Neural progenitor cell (in vitro differentiated cells): ENCODE measurements around the gene PROK1. TPM values are rescaled to one million over a fixed set of nuclear protein-coding genes. Genes with fewer than 3 reads are reported as not detected.

Source experiments
- DNase-seq: peaks from one replicate; pipeline ENCODE4 v3.0.0-alpha.2; 2016; ENCODE audit warnings: low spot score
- H2AFZ ChIP-seq: fragments of 200-600 bp; sonication (generic); replicated peaks from 2 replicates; pipeline ENCODE4 v1.6.1; 2016; ENCODE audit warnings: antibody characterized with exemption
- H3F3A ChIP-seq: fragments of 200-600 bp; sonication (generic); 2 replicates; pipeline ENCODE4 v1.6.1; 2016; ENCODE audit warnings: antibody characterized with exemption, low read depth
- H3K27ac ChIP-seq: fragments of 200-600 bp; sonication (generic); 2 replicates; pipeline ENCODE4 v1.5.1; 2016; ENCODE audit warnings: mild to moderate bottlenecking
- H3K27me3 ChIP-seq: fragments of 200-600 bp; sonication (generic); 2 replicates; pipeline ENCODE4 v1.6.1; 2016; ENCODE audit warnings: mild to moderate bottlenecking, moderate library complexity
- H3K36me3 ChIP-seq: fragments of 200-600 bp; sonication (generic); 2 replicates; pipeline ENCODE4 v1.5.1; 2016
- H3K4me1 ChIP-seq: fragments of 200-600 bp; sonication (generic); 2 replicates; pipeline ENCODE4 v1.6.1; 2016; ENCODE audit warnings: mixed run types
- H3K4me2 ChIP-seq: fragments of 200-600 bp; sonication (generic); 2 replicates; pipeline ENCODE4 v1.6.1; 2016
- H3K4me3 ChIP-seq: fragments of 200-600 bp; sonication (generic); 2 replicates; pipeline ENCODE4 v1.5.1; 2016
- H3K79me2 ChIP-seq: fragments of 200-600 bp; sonication (generic); 2 replicates; pipeline ENCODE4 v1.6.1; 2016; ENCODE audit warnings: low read depth
- H3K9ac ChIP-seq: fragments of 200-600 bp; sonication (generic); 2 replicates; pipeline ENCODE4 v1.6.1; 2016
- H3K9me3 ChIP-seq: fragments of 200-600 bp; sonication (generic); 2 replicates; pipeline ENCODE4 v1.5.1; 2016; ENCODE audit warnings: low read depth
- H4K20me1 ChIP-seq: fragments of 200-600 bp; sonication (generic); 2 replicates; pipeline ENCODE4 v1.6.1; 2016; ENCODE audit warnings: low read depth
- H3K27ac Mint-ChIP-seq: 3 replicates; pipeline ENCODE4 v1.8.0; 2021; ENCODE audit warnings: mixed read lengths
- H3K27me3 Mint-ChIP-seq: 2 replicates; pipeline ENCODE4 v1.8.0; 2022; ENCODE audit warnings: low read depth, mild to moderate bottlenecking, inconsistent platforms, moderate library complexity, mixed read lengths; ENCODE audit not compliant: insufficient read depth
- H3K36me3 Mint-ChIP-seq: 3 replicates; pipeline ENCODE4 v1.8.0; 2021; ENCODE audit warnings: mixed read lengths
- H3K4me1 Mint-ChIP-seq: 3 replicates; pipeline ENCODE4 v1.8.0; 2021; ENCODE audit warnings: mixed read lengths
- H3K4me3 Mint-ChIP-seq: 3 replicates; pipeline ENCODE4 v1.8.0; 2021; ENCODE audit warnings: mild to moderate bottlenecking, moderate library complexity, mixed read lengths
- H3K9me3 Mint-ChIP-seq: 3 replicates; pipeline ENCODE4 v1.8.0; 2020; ENCODE audit warnings: mixed read lengths
- CTCF ChIP-seq: fragments of 200-600 bp; sonication (generic); IDR thresholded peaks from 2 replicates; pipeline ENCODE4 v1.5.1; 2017; ENCODE audit warnings: antibody characterized with exemption, mild to moderate bottlenecking
- EZH2 ChIP-seq: fragments of 200-600 bp; sonication (generic); IDR thresholded peaks from 2 replicates; pipeline ENCODE4 v1.6.1; 2017; ENCODE audit warnings: antibody characterized with exemption, mild to moderate bottlenecking, moderate library complexity
- EZH2phosphoT487 ChIP-seq: fragments of 200-600 bp; sonication (generic); IDR thresholded peaks from 2 replicates; pipeline ENCODE4 v1.6.1; 2017; ENCODE audit warnings: antibody characterized with exemption
- total RNA-seq: library from RNA; depleted of rRNA; stranded (reverse); fragments of >200 nt; gene quantifications from 2 replicates; pipeline ENCODE4 v1.2.3, GENCODE V29; 2015; ENCODE audit warnings: low replicate concordance

PROK1 gene
- total RNA-seq, 1 donor from 2014 or later = not detected

- peaks cover 8% of the 10 kb centered on the region for H3K4me1 Mint-ChIP-seq
- H3K27ac Mint-ChIP-seq = no peak overlapping the region
- no peak for TF ChIP-seq EZH2
- no peak for TF ChIP-seq EZH2phosphoT487
- TF ChIP-seq CTCF = peak; percentile 6
- H4K20me1 ChIP-seq = no peaks in the 10 kb centered on the region
- no peak for DNase-seq
- H3K9me3 Mint-ChIP-seq = no peaks in the 10 kb centered on the region
- no peaks in the 10 kb centered on the region for H3K9me3 ChIP-seq
- no peak overlapping the region for H3K4me2 ChIP-seq
- H2AFZ ChIP-seq = no peak overlapping the region
- H3K36me3 ChIP-seq = no peaks in the 10 kb centered on the region
- H3K36me3 Mint-ChIP-seq = no peaks in the 10 kb centered on the region
- no peaks in the 10 kb centered on the region for H3K79me2 ChIP-seq
- peaks cover 6% of the 10 kb centered on the region for H3K27me3 Mint-ChIP-seq
- no peak overlapping the region for H3K4me3 ChIP-seq
- H3K4me1 ChIP-seq = peaks cover 3% of the 10 kb centered on the region
- H3F3A ChIP-seq = no peaks in the 10 kb centered on the region
- no peak overlapping the region for H3K27ac ChIP-seq
- H3K27me3 ChIP-seq = no peaks in the 10 kb centered on the region
- no peak overlapping the region for H3K9ac ChIP-seq
- no peak overlapping the region for H3K4me3 Mint-ChIP-seq
Measured at GRCh38 chr1:110462964-110463363, 12.0 kb downstream of the PROK1 start.

GRCh38 chr1:110463725-110464124, 12.8 kb downstream of the PROK1 start:
- no peak overlapping the region for H3K4me2 ChIP-seq
- no peaks in the 10 kb centered on the region for H3K9me3 ChIP-seq
- no peaks in the 10 kb centered on the region for H3K79me2 ChIP-seq
- no peak for TF ChIP-seq EZH2phosphoT487
- no peak for TF ChIP-seq EZH2
- no peak for TF ChIP-seq CTCF
- H3K9ac ChIP-seq = no peak overlapping the region
- H3K27ac ChIP-seq = no peak overlapping the region
- no peaks in the 10 kb centered on the region for H3K27me3 ChIP-seq
- Mint-ChIP-seq H3K27me3 (peaks cover 8% of the 10 kb centered on the region), H3K4me1 (peaks cover 8% of the 10 kb centered on the region), H3K9me3 (no peaks in the 10 kb centered on the region), H3K4me3 (no peak overlapping the region), H3K27ac (no peak overlapping the region), H3K36me3 (no peaks in the 10 kb centered on the region)
- H3K4me3 ChIP-seq = no peak overlapping the region
- no peak overlapping the region for H2AFZ ChIP-seq
- peaks cover 3% of the 10 kb centered on the region for H3K4me1 ChIP-seq
- no peaks in the 10 kb centered on the region for H3F3A ChIP-seq
- no peaks in the 10 kb centered on the region for H4K20me1 ChIP-seq
- no peaks in the 10 kb centered on the region for H3K36me3 ChIP-seq
- DNase-seq = no peak

- TF ChIP-seq CTCF (no peak), EZH2phosphoT487 (no peak), EZH2 (no peak)
- H3K9ac ChIP-seq = no peak overlapping the region
- H3K4me1 ChIP-seq = peaks cover 3% of the 10 kb centered on the region
- Mint-ChIP-seq H3K9me3 (no peaks in the 10 kb centered on the region), H3K27ac (no peak overlapping the region), H3K27me3 (peaks cover 8% of the 10 kb centered on the region), H3K36me3 (no peaks in the 10 kb centered on the region), H3K4me1 (peaks cover 8% of the 10 kb centered on the region), H3K4me3 (no peak overlapping the region)
- no peaks in the 10 kb centered on the region for H3F3A ChIP-seq
- no peak overlapping the region for H2AFZ ChIP-seq
- H3K36me3 ChIP-seq = no peaks in the 10 kb centered on the region
- H3K27ac ChIP-seq = no peak overlapping the region
- H3K4me2 ChIP-seq = no peak overlapping the region
- H4K20me1 ChIP-seq = no peaks in the 10 kb centered on the region
- H3K9me3 ChIP-seq = no peaks in the 10 kb centered on the region
- H3K79me2 ChIP-seq = no peaks in the 10 kb centered on the region
- H3K4me3 ChIP-seq = no peak overlapping the region
- no peak for DNase-seq
- H3K27me3 ChIP-seq = no peaks in the 10 kb centered on the region
Measured at GRCh38 chr1:110464340-110464739, 13.4 kb downstream of the PROK1 start.
